Stimulated activated naive CD8-positive, alpha-beta T cell treated with anti-CD3 and anti-CD28 coated beads, Interleukin-15, Interleukin-2, amounts not matched to agents 100 ng/mL and 50 ng/mL, for 24 hours (primary cell): ENCODE measurements around the gene RFX7.

Experiments
- H3K27ac Mint-ChIP-seq: one replicate; pipeline ENCODE4 v1.8.0; 2021; ENCODE audit warnings: mild to moderate bottlenecking, mixed read lengths
- H3K27me3 Mint-ChIP-seq: one replicate; pipeline ENCODE4 v1.8.0; 2021; ENCODE audit warnings: mixed read lengths
- H3K36me3 Mint-ChIP-seq: one replicate; pipeline ENCODE4 v1.8.0; 2021; ENCODE audit warnings: low read depth, mixed read lengths
- H3K4me1 Mint-ChIP-seq: one replicate; pipeline ENCODE4 v1.8.0; 2021; ENCODE audit warnings: low read depth, mixed read lengths
- H3K4me3 Mint-ChIP-seq: one replicate; pipeline ENCODE4 v1.8.0; 2021; ENCODE audit warnings: mild to moderate bottlenecking, mixed read lengths
- H3K9me3 Mint-ChIP-seq: one replicate; pipeline ENCODE4 v1.8.0; 2021; ENCODE audit warnings: mixed read lengths

The RFX7 gene

GRCh38 chr15:56082263-56082761 lies 161.4 kb downstream of the RFX7 start:
- H3K27me3 Mint-ChIP-seq, result no peaks in the 10 kb centered on the region
- H3K27ac Mint-ChIP-seq, result no peak overlapping the region
- peaks cover 4% of the 10 kb centered on the region for H3K4me1 Mint-ChIP-seq
- H3K36me3 Mint-ChIP-seq, result no peaks in the 10 kb centered on the region
- H3K9me3 Mint-ChIP-seq, result peaks cover 3% of the 10 kb centered on the region
- no peak overlapping the region for H3K4me3 Mint-ChIP-seq

- no peaks in the 10 kb centered on the region for H3K36me3 Mint-ChIP-seq
- no peak overlapping the region for H3K27ac Mint-ChIP-seq
- no peaks in the 10 kb centered on the region for H3K4me1 Mint-ChIP-seq
- H3K27me3 Mint-ChIP-seq, result peaks cover under 1% of the 10 kb centered on the region
- H3K4me3 Mint-ChIP-seq, result no peak overlapping the region
- H3K9me3 Mint-ChIP-seq, result no peaks in the 10 kb centered on the region
These were observed 166.6 kb downstream of the RFX7 start for GRCh38 chr15:56077081-56077480.

GRCh38 chr15:56076640-56077039 lies 167.0 kb downstream of the RFX7 start:
- H3K4me1 Mint-ChIP-seq, result no peaks in the 10 kb centered on the region
- H3K4me3 Mint-ChIP-seq, result no peak overlapping the region
- no peaks in the 10 kb centered on the region for H3K36me3 Mint-ChIP-seq
- no peak overlapping the region for H3K27ac Mint-ChIP-seq
- H3K9me3 Mint-ChIP-seq, result no peaks in the 10 kb centered on the region
- peaks cover 4% of the 10 kb centered on the region for H3K27me3 Mint-ChIP-seq

- peaks cover 3% of the 10 kb centered on the region for H3K9me3 Mint-ChIP-seq
- H3K27ac Mint-ChIP-seq, result no peak overlapping the region
- no peaks in the 10 kb centered on the region for H3K36me3 Mint-ChIP-seq
These were observed 169.0 kb downstream of the RFX7 start for GRCh38 chr15:56074481-56075265.

GRCh38 chr15:56064152-56064551 lies 179.5 kb downstream of the RFX7 start:
- H3K27me3 Mint-ChIP-seq, result peaks cover 6% of the 10 kb centered on the region
- no peaks in the 10 kb centered on the region for H3K9me3 Mint-ChIP-seq
- H3K27ac Mint-ChIP-seq, result no peak overlapping the region
- no peaks in the 10 kb centered on the region for H3K36me3 Mint-ChIP-seq
- no peak overlapping the region for H3K4me3 Mint-ChIP-seq
- H3K4me1 Mint-ChIP-seq, result no peaks in the 10 kb centered on the region

More at GRCh38 chr15:56074481-56075265, 169.0 kb downstream of the RFX7 start:
- Mint-ChIP-seq H3K27me3 (peaks cover 13% of the 10 kb centered on the region), H3K4me1 (no peaks in the 10 kb centered on the region), H3K4me3 (no peak overlapping the region)

DNA sequence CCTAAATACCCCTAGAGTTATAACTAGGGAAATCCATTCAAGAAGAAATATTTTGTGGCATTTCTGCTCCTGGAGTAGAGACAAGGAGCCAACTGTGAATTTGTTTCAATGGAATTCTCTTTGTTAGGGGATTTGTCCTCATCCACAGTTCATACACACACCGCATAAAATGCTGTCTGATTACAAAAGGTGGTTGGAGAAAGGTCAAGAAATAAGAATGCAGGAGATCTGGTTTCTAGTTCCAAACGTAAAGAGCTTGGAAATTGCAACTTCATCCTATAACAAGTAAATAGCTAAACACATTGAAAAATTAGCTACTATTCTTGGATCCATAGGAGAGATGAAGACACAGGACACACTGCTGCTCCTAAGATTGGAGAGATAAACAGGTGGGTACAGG lies 184.0 kb downstream of the RFX7 start:
- H3K4me3 Mint-ChIP-seq, result no peak overlapping the region
- no peak overlapping the region for H3K27ac Mint-ChIP-seq
- H3K27me3 Mint-ChIP-seq, result peaks cover 6% of the 10 kb centered on the region
- no peaks in the 10 kb centered on the region for H3K4me1 Mint-ChIP-seq
- H3K36me3 Mint-ChIP-seq, result no peaks in the 10 kb centered on the region
- H3K9me3 Mint-ChIP-seq, result no peaks in the 10 kb centered on the region

GRCh38 chr15:56058986-56059385 lies 184.7 kb downstream of the RFX7 start:
- Mint-ChIP-seq H3K4me3 (no peak overlapping the region), H3K36me3 (no peaks in the 10 kb centered on the region), H3K27ac (no peak overlapping the region), H3K9me3 (no peaks in the 10 kb centered on the region), H3K4me1 (no peaks in the 10 kb centered on the region), H3K27me3 (peaks cover 6% of the 10 kb centered on the region)

GRCh38 chr15:56056626-56057025 lies 187.1 kb downstream of the RFX7 start:
- no peaks in the 10 kb centered on the region for H3K36me3 Mint-ChIP-seq
- no peaks in the 10 kb centered on the region for H3K9me3 Mint-ChIP-seq
- H3K4me3 Mint-ChIP-seq, result no peak overlapping the region
- peaks cover under 1% of the 10 kb centered on the region for H3K27me3 Mint-ChIP-seq
- no peak overlapping the region for H3K27ac Mint-ChIP-seq
- no peaks in the 10 kb centered on the region for H3K4me1 Mint-ChIP-seq

- H3K27me3 Mint-ChIP-seq, result no peaks in the 10 kb centered on the region
- no peaks in the 10 kb centered on the region for H3K36me3 Mint-ChIP-seq
- no peaks in the 10 kb centered on the region for H3K9me3 Mint-ChIP-seq
- H3K4me3 Mint-ChIP-seq, result no peak overlapping the region
- no peak overlapping the region for H3K27ac Mint-ChIP-seq
- no peaks in the 10 kb centered on the region for H3K4me1 Mint-ChIP-seq
These were observed 190.7 kb downstream of the RFX7 start for GRCh38 chr15:56053046-56053400.

- no peaks in the 10 kb centered on the region for H3K4me1 Mint-ChIP-seq
These were observed 191.2 kb downstream of the RFX7 start for GRCh38 chr15:56052395-56053045.

GRCh38 chr15:56051676-56052075 lies 192.0 kb downstream of the RFX7 start:
- no peak overlapping the region for H3K27ac Mint-ChIP-seq
- H3K4me1 Mint-ChIP-seq, result no peaks in the 10 kb centered on the region
- H3K9me3 Mint-ChIP-seq, result peaks cover 5% of the 10 kb centered on the region
- no peaks in the 10 kb centered on the region for H3K36me3 Mint-ChIP-seq
- H3K4me3 Mint-ChIP-seq, result no peak overlapping the region
- H3K27me3 Mint-ChIP-seq, result no peaks in the 10 kb centered on the region

More at GRCh38 chr15:56052395-56053045, 191.2 kb downstream of the RFX7 start:
- H3K27me3 Mint-ChIP-seq, result no peaks in the 10 kb centered on the region
- peaks cover 1% of the 10 kb centered on the region for H3K9me3 Mint-ChIP-seq
- no peak overlapping the region for H3K4me3 Mint-ChIP-seq
- no peaks in the 10 kb centered on the region for H3K36me3 Mint-ChIP-seq
- H3K27ac Mint-ChIP-seq, result peak overlapping the region; percentile 7

- no peak overlapping the region for H3K27ac Mint-ChIP-seq
- H3K36me3 Mint-ChIP-seq, result no peaks in the 10 kb centered on the region
- peaks cover 4% of the 10 kb centered on the region for H3K4me1 Mint-ChIP-seq
- peaks cover 9% of the 10 kb centered on the region for H3K9me3 Mint-ChIP-seq
- no peaks in the 10 kb centered on the region for H3K27me3 Mint-ChIP-seq
- no peak overlapping the region for H3K4me3 Mint-ChIP-seq
These were observed 194.1 kb downstream of the RFX7 start for GRCh38 chr15:56049577-56049976.

DNA sequence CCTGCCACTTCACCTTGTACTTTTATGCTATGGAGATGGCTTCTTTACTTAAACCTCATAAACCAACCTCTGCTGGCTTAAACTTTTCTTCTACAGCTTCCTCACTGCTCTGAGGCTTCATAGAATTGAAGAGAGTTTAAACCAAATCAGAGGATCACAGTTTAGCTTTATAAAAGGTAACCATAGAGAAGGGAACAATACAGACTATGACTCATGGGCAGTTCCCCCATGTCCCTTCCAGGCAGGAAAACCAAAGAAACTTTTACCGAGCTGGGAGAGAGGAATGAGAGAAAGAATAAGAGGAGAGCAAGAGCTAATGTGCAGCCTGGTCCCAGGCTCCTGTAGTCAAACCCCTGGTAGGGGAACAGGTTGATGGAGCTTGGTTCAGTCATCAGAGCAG lies 196.3 kb downstream of the RFX7 start:
- no peak overlapping the region for H3K4me3 Mint-ChIP-seq
- peaks cover 18% of the 10 kb centered on the region for H3K9me3 Mint-ChIP-seq
- peaks cover 14% of the 10 kb centered on the region for H3K36me3 Mint-ChIP-seq
- peaks cover 27% of the 10 kb centered on the region for H3K4me1 Mint-ChIP-seq
- H3K27ac Mint-ChIP-seq, result no peak overlapping the region
- H3K27me3 Mint-ChIP-seq, result no peaks in the 10 kb centered on the region

GRCh38 chr15:56045068-56045748 lies 198.5 kb downstream of the RFX7 start:
- peaks cover 18% of the 10 kb centered on the region for H3K9me3 Mint-ChIP-seq
- H3K36me3 Mint-ChIP-seq, result peaks cover 14% of the 10 kb centered on the region
- no peak overlapping the region for H3K27ac Mint-ChIP-seq
- H3K4me3 Mint-ChIP-seq, result no peak overlapping the region
- no peaks in the 10 kb centered on the region for H3K27me3 Mint-ChIP-seq
- H3K4me1 Mint-ChIP-seq, result peaks cover 46% of the 10 kb centered on the region
